B cell (primary cell): ENCODE measurements around the gene TOMM40. TPM values are rescaled to one million over a fixed set of nuclear protein-coding genes. Genes with fewer than 3 reads are reported as not detected.
"Not testable (repeated sequence)": the region's sequence is repeated elsewhere in the genome, so short reads cannot be mapped to it uniquely, and the experiment has no call there.

Experiments used
- ATAC-seq: fragments of 200-7000 bp; cut with Tn5 transposase; one replicate; pipeline ENCODE4 v1.10.0; 2021; ENCODE audit warnings: low read depth, mild to moderate bottlenecking, moderate number of reproducible peaks, moderate library complexity
- CTCF ChIA-PET: fragments of 350-600 bp; sonication (Branson Sonifier 250); formaldehyde crosslinking; loops from one replicate; lab custom pipeline; 2021; ENCODE audit warnings: antibody characterized with exemption, inconsistent platforms; lab: Charles Lee
- POLR2A ChIA-PET: fragments of 350-600 bp; sonication (Branson Sonifier 250); formaldehyde crosslinking; loops from one replicate; lab custom pipeline; 2021; ENCODE audit warnings: antibody characterized with exemption; lab: Charles Lee
- DNase-seq: peaks from one replicate; pipeline ENCODE4 v3.0.0; 2013
- H2AFZ ChIP-seq: 2 replicates; pipeline ENCODE4 v1.6.1; 2012; ENCODE audit warnings: mild to moderate bottlenecking, low read depth, low read length; ENCODE audit not compliant: insufficient read depth, poor library complexity, severe bottlenecking
- H3K27ac ChIP-seq, 2 donors: 1 replicate in 1 of 2; 2 replicates in 1 of 2; pipeline ENCODE4 v1.5.1; 2012 to 2013; ENCODE audit warnings: low read length in 2 of 2, mild to moderate bottlenecking in 2 of 2, moderate library complexity in 1 of 2
- H3K27me3 ChIP-seq, 4 experiments: fragments of 200-600 bp in 1 of 4; sonication (generic) in 1 of 4; replicated peaks in 1 of 4; 1 replicate in 2 of 4; 2 replicates in 2 of 4; pipeline versions ENCODE4 v1.6.1 to v1.7.0; 2013 to 2016; ENCODE audit warnings: low read length in 3 of 4, mild to moderate bottlenecking in 2 of 4, mixed read lengths in 1 of 4, moderate library complexity in 1 of 4; ENCODE audit not compliant: insufficient read depth in 4 of 4, control insufficient read depth in 3 of 4; ENCODE audit errors: control extremely low read depth in 1 of 4
- H3K36me3 ChIP-seq, 2 experiments: replicated peaks in 1 of 2; 1 replicate in 1 of 2; 2 replicates in 1 of 2; pipeline versions ENCODE4 v1.6.1 to v1.7.1; 2013; ENCODE audit warnings: low read length in 1 of 2; ENCODE audit not compliant: insufficient read depth in 2 of 2, control insufficient read depth in 1 of 2; ENCODE audit errors: control extremely low read depth in 1 of 2, extremely low read depth in 1 of 2
- H3K4me1 ChIP-seq, 2 donors: fragments of 200-600 bp in 1 of 2; sonication (generic) in 1 of 2; 1 replicate in 1 of 2; 2 replicates in 1 of 2; pipeline versions ENCODE4 v1.5.1 to v1.6.1; 2013 to 2017; ENCODE audit warnings: low read length in 2 of 2; ENCODE audit not compliant: control insufficient read depth in 2 of 2, insufficient read depth in 2 of 2
- H3K4me2 ChIP-seq: replicated peaks from 2 replicates; pipeline ENCODE3; 2012; ENCODE audit warnings: mild to moderate bottlenecking, low read depth, low read length; ENCODE audit not compliant: poor library complexity, severe bottlenecking
- H3K4me3 ChIP-seq, 5 experiments: fragments of 200-600 bp in 1 of 5; sonication (generic) in 1 of 5; 1 replicate in 3 of 5; 2 replicates in 2 of 5; pipeline versions ENCODE4 v1.5.1 to v1.7.0; 2011 to 2016; ENCODE audit warnings: low read length in 4 of 5, mild to moderate bottlenecking in 4 of 5, low read depth in 2 of 5, control low read depth in 1 of 5, moderate library complexity in 1 of 5; ENCODE audit not compliant: insufficient read depth in 1 of 5; ENCODE audit errors: control extremely low read depth in 1 of 5, extremely low read depth in 1 of 5
- H3K79me2 ChIP-seq: fragments of 200-600 bp; sonication (generic); one replicate; pipeline ENCODE4 v1.6.0; 2016; ENCODE audit warnings: low read length; ENCODE audit not compliant: control insufficient read depth, insufficient read depth
- H3K9ac ChIP-seq: fragments of 200-600 bp; sonication (generic); 2 replicates; pipeline ENCODE4 v1.6.1; 2017; ENCODE audit warnings: mild to moderate bottlenecking, low read length, moderate library complexity
- H3K9me3 ChIP-seq, 3 donors: one replicate each; pipeline versions ENCODE4 v1.6.1 to v1.7.1; 2013; ENCODE audit warnings: low read length in 2 of 3; ENCODE audit not compliant: control insufficient read depth in 2 of 3, insufficient read depth in 1 of 3; ENCODE audit errors: control extremely low read depth in 1 of 3
- H4K20me1 ChIP-seq: 2 replicates; pipeline ENCODE4 v1.6.0; 2012; ENCODE audit warnings: mild to moderate bottlenecking, low read length; ENCODE audit not compliant: insufficient read depth, control insufficient read depth, poor library complexity, severe bottlenecking
- H3K27ac Mint-ChIP-seq: one replicate; pipeline ENCODE4 v1.8.0; 2021; ENCODE audit warnings: mixed read lengths
- H3K27me3 Mint-ChIP-seq: one replicate; pipeline ENCODE4 v1.8.0; 2021; ENCODE audit warnings: mixed read lengths
- H3K4me1 Mint-ChIP-seq: one replicate; pipeline ENCODE4 v1.8.0; 2021; ENCODE audit warnings: mixed read lengths
- H3K4me3 Mint-ChIP-seq: one replicate; pipeline ENCODE4 v1.8.0; 2021; ENCODE audit warnings: mixed read lengths
- H3K9me3 Mint-ChIP-seq: one replicate; pipeline ENCODE4 v1.8.0; 2022; ENCODE audit warnings: mixed read lengths; ENCODE audit not compliant: insufficient read depth
- CTCF ChIP-seq: fragments of 200-600 bp; IDR thresholded peaks from one replicate; pipeline ENCODE4 v1.8.0; 2022; ENCODE audit warnings: antibody characterized with exemption, mild to moderate bottlenecking
- EZH2 ChIP-seq: IDR thresholded peaks from 2 replicates; pipeline ENCODE4 v1.6.1; 2012; ENCODE audit warnings: borderline replicate concordance, low read depth, mild to moderate bottlenecking, moderate library complexity, low read length; ENCODE audit not compliant: insufficient read depth, poor library complexity, severe bottlenecking
- WGBS: methylation state at CpG from one replicate; pipeline ENCODE4 v1.1.5; 2013; ENCODE audit warnings: missing lambda C conversion rate; ENCODE audit not compliant: insufficient coverage; 5-methylcytosine and 5-hydroxymethylcytosine counted together
- intact Hi-C: fragments of 100-400 bp; cut with micrococcal nuclease; formaldehyde crosslinking; loops from one replicate; pipeline ENCODE4 v1.10.0; 2022
- polyA plus RNA-seq: library from polyadenylated mRNA; depleted of rRNA; stranded (reverse); fragments of >200 nt; gene quantifications from 2 replicates; pipeline ENCODE4 v1.2.3, GENCODE V29; 2012
- total RNA-seq, 2 donors: library from RNA; stranded (reverse); fragments of 120-200 nt in 1 of 2; gene quantifications; 1 replicate in 1 of 2; 2 replicates in 1 of 2; pipeline versions ENCODE4 v1.2.3 to v1.2.4, GENCODE V29; 2013 to 2022

The TOMM40 gene
- total and polyA plus RNA-seq, 2 donors (not counting 1 experiment from before 2014, with no cell fraction given) = 30.9 to 31.1 TPM

GRCh38 chr19:44912854-44913253 is 21.8 kb downstream of the TOMM40 start:
- Histone ChIP-seq H3K4me2 (no peak overlapping the region), H3K4me3 (no peak overlapping the region), H3K27me3 (peaks cover 0 to 21% (median 2%) of the 10 kb centered on the region in 4 experiments), H2AFZ (no peak overlapping the region), H4K20me1 (no peaks in the 10 kb centered on the region), H3K79me2 (no peaks in the 10 kb centered on the region), H3K9me3 (peaks cover 0 to 5% (median 0%) of the 10 kb centered on the region in 3 donors), H3K9ac (no peak overlapping the region), H3K4me1 (peaks cover 7 to 13% of the 10 kb centered on the region in 2 donors), H3K36me3 (no peaks in the 10 kb centered on the region), H3K27ac (no peak overlapping the region)
- TF ChIP-seq CTCF (no peak), EZH2 (no peak)
- H3K4me3 Mint-ChIP-seq = no peak overlapping the region
- H3K27ac Mint-ChIP-seq = no peak overlapping the region
- no peak for ATAC-seq
- H3K9me3 Mint-ChIP-seq = no peaks in the 10 kb centered on the region
- peaks cover 9% of the 10 kb centered on the region for H3K4me1 Mint-ChIP-seq
- no peak for DNase-seq
- WGBS = 69% methylated on average over 6 of the region's 6 CpGs
- CTCF ChIA-PET = interaction anchor here (0.8 to 1.5 kb wide), 3 partner anchors 9 to 43 kb away, joined by 3 read pairs; no protein-coding TSS in a partner anchor
- intact Hi-C loops = no loop called here
- POLR2A ChIA-PET = no interaction called here
- peaks cover 26% of the 10 kb centered on the region for H3K27me3 Mint-ChIP-seq

- H3K9me3 Mint-ChIP-seq, H3K27ac Mint-ChIP-seq, intact Hi-C loops, H3K4me3 ChIP-seq, H3K9me3 ChIP-seq, H4K20me1 ChIP-seq, H3K27ac ChIP-seq, DNase-seq, H3K36me3 ChIP-seq, ATAC-seq, H3K4me1 Mint-ChIP-seq, POLR2A ChIA-PET, H3K79me2 ChIP-seq: not testable (repeated sequence)
- peak overlapping the region; percentile 95 for H3K4me3 Mint-ChIP-seq
- H3K4me1 ChIP-seq = peaks cover 7 to 13% of the 10 kb centered on the region in 2 donors
- CTCF ChIA-PET = interaction anchor here (0.8 to 0.9 kb wide), 2 partner anchors 38 to 43 kb away, joined by 3 read pairs; no protein-coding TSS in a partner anchor
- H3K27me3 Mint-ChIP-seq = peaks cover 23% of the 10 kb centered on the region
- H3K9ac ChIP-seq = peak overlapping the region; percentile 75
- 64% methylated on average over 14 of the region's 23 CpGs for WGBS
- peak overlapping the region; percentile 88 for H3K4me2 ChIP-seq
- peaks cover 0 to 21% (median 2%) of the 10 kb centered on the region in 4 experiments for H3K27me3 ChIP-seq
- H2AFZ ChIP-seq = peak overlapping the region; percentile 99
Measured at GRCh38 chr19:44913512-44914432, 22.7 kb downstream of the TOMM40 start.

- H3K9me3 Mint-ChIP-seq, H3K9me3 ChIP-seq, H4K20me1 ChIP-seq, H3K36me3 ChIP-seq, POLR2A ChIA-PET, H3K27ac ChIP-seq, H3K79me2 ChIP-seq, H3K4me1 Mint-ChIP-seq: not testable (repeated sequence)
- CTCF ChIA-PET = interaction anchor here (0.5 to 1.8 kb wide), 3 partner anchors 10 to 298 kb away, joined by 3 to 6 read pairs (median 3); partner anchors contain the start of gene TOMM40
- Mint-ChIP-seq H3K4me3 (peak within 1 kb of the TSS; percentile 95), H3K27ac (peak within 1 kb of the TSS; percentile 66), H3K27me3 (peaks cover 23% of the 10 kb centered on the region)
- H3K9ac ChIP-seq = peak within 1 kb of the TSS; percentile 75
- H2AFZ ChIP-seq = peak within 1 kb of the TSS; percentile 99
- H3K4me2 ChIP-seq = peak within 1 kb of the TSS; percentile 88
- peak; percentile 99 for ATAC-seq
- peak within 1 kb of the TSS; percentile 44 to 87 (median 63) for H3K4me3 ChIP-seq
- intact Hi-C loops = loop anchor here (1.0 kb wide), 3 partner anchors 13 to 41 kb away; partner anchors contain the start of gene CLPTM1
- peaks cover 7 to 13% of the 10 kb centered on the region in 2 donors for H3K4me1 ChIP-seq
- 9% methylated on average over 13 of the region's 28 CpGs for WGBS
- DNase-seq = peak; percentile 89
- peaks cover 0 to 21% (median 2%) of the 10 kb centered on the region in 4 experiments for H3K27me3 ChIP-seq
Measured at GRCh38 chr19:44914433-44915206, 23.6 kb downstream of the TOMM40 start, which contains the start of gene APOC1. Gene APOC1 (plus strand): TSS chr19:44914608. CDS start chr19:44914892, 284 bp downstream.
